ENCODE data around the gene ZNF860.
"Not testable (repeated sequence)": the region's sequence is repeated elsewhere in the genome, so short reads cannot be mapped to it uniquely, and the experiment has no call there.

The ZNF860 gene

GRCh38 chr3:32000877-32001276 lies 19.3 kb downstream of the ZNF860 start:
- no peak for DNase-seq

GRCh38 chr3:32002561-32003368 lies 21.2 kb downstream of the ZNF860 start:
- no peak for DNase-seq

DNA sequence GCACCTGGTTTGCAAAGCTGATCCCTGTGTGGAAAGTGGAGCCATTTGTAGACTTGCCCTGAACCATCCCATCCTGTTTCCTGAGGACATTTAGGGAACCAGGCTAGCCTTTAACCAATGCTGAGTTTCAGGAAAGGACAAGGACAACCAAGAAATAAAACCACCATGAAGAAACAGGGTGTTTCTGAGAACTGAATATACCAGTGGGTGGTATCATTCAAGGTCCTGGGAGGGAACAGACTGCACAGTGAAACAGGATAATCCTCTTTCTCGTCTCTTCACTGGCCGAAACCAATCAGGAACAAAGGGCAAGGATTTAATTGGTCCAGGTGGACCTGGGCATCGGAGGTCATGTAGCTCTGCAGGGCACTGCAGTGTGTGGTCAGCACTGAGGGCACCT lies 21.8 kb downstream of the ZNF860 start:
- DNase-seq = no peak

DNA sequence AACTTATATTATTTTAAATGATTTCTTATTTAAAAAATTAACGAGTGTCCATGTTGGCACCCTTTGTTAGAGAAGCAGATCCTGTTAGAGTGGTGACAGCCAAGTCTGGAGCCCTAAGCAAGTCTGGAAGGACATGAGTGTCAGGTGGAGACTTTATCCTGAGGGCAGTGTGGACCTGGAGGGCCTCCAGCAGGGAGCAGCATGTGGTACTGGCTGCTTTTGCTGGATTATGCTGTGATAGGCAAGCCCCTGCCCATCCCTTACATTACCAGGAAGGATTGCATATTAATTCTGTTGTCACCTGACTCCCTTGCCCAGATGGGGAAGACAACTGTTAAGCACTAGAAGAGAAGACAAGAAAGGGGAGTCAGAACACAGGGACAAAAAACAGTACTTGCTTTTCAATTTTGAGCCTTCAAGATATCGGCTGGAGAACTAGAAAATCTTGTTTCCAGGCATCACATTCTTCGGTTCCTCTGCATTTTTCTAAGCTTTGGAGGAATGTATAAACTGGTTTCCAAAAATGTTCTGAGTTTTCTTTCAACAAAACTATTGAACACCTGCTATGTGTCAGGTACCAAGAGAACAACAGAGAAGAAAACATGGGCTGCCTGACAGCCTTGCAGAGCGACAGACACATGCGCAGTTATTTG lies 22.7 kb downstream of the ZNF860 start:
- DNase-seq = peak; percentile 44

- no peak for DNase-seq
These were observed 27.6 kb downstream of the ZNF860 start for GRCh38 chr3:32009101-32009500.

DNA sequence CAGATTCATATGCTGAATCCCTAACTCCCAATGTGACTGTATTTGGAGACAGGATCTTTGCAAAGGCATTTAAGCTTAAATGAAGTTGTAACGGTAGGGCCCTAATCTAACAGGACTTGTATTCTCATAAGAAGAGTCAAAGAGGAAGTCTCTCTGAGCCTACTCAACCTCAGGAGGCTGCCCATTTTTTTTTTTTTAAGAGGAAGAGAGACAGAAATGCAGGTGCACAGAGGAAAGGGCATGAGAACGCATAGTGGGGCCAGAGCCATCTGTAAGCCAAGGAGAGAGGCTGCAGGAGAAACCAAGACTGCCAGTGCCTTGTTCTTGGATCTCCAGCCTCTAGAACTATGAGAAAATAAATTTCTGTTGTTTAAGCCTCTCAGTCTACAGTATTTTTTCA lies 28.4 kb downstream of the ZNF860 start:
- no peak for DNase-seq

GRCh38 chr3:32010699-32011098 lies 29.1 kb downstream of the ZNF860 start:
- DNase-seq = not testable (repeated sequence)

GRCh38 chr3:32015638-32016037 lies 34.1 kb downstream of the ZNF860 start:
- not testable (repeated sequence) for DNase-seq

DNA sequence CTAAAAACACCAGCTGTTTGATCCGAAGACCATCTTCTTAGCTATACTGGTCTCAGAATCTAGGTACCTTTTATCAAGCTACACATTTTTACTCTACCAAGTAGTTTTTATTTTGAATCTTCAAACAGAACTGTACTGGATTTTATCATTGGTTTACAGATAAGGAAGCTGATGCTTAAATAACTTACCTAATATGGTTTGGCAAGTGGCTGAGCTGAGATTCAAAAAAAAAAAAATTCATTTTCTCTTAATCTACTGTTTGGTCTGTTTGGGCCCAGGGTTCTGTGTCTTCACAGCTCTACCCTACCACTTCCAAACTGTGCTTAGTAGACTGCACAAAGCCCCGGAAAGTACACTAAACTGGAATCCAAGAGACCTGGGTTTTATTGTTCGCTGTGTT lies 35.7 kb downstream of the ZNF860 start:
- no peak for DNase-seq

DNA sequence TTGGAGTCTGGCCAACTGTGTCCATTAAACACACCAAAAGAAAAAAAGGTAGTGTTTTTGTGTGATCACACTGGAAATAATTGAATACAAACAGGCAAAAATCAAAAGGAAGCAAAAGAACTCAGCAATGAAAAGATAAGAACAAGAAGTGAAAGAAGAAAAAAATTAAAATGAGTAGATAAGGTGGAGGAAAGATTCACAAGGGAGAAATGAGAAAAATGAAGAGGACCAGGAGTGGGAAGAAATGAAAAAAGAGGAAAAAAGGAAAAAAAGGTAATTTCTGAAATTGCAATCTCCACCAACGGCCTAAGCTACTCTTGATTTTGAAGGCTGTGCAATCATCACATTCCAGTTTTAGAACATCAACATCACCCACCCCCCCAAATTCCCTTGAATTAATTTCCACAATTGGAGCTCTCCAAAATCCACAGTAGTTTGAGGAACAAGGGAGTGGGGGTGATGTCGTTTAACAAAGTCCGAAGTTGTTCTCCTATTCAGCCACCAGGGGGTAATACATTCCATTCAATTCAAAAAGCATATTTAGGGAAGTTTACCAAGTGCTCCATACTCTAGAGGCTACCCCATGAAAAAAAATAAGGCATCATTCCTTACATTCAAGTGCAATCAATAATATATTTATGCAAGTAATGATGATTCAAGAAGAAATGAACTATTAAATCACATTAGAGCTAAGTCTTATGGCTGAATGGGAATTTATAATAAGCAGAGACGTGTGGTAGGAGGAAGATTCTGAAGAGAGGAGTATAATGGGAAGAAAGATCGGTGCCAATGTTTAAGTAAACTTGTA lies 37.4 kb downstream of the ZNF860 start:
- no peak for DNase-seq

GRCh38 chr3:32021155-32021554 lies 39.6 kb downstream of the ZNF860 start:
- DNase-seq = no peak

DNA sequence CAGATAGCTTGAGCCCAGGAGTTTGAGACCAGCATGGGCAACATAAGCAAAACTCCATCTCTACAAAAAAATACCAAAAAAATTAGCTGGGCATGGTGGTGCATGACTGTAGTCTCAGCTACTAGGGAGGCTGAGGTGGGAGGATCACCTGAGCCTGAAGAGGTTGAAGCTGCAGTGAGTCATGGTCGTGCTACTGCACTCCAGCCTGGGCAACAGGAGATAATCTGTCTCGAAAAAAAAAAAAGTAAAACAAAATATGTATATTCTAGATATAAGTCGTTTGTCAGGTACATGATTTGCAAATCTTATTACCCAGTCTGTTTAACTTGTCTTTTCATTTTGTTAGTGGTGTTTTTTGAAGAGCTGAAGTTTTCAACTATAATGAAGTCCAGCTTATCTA lies 40.2 kb downstream of the ZNF860 start:
- no peak for DNase-seq

DNA sequence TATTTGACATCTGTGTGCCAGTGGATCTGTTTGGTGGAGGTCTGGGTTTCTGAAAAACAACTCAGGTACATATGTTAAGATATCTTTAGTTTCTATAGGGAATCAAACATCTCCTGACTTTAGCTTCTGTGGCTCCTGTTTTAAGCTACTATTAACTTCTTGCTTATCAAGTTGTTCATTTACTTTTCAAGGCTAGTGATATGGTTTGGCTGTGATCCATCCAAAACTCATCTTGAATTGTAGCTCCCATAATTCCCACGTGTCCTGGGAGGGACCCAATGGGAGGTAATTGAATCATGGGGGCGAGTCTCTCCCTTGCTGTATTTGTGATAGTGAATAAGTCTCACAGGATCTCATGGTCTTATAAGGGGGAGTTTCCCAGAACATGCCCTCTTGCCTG lies 41.4 kb downstream of the ZNF860 start:
- DNase-seq = no peak

GRCh38 chr3:32026593-32026992 lies 45.0 kb downstream of the ZNF860 start:
- DNase-seq = no peak

- DNase-seq = no peak
These were observed 56.4 kb downstream of the ZNF860 start for GRCh38 chr3:32037932-32038267.

DNA sequence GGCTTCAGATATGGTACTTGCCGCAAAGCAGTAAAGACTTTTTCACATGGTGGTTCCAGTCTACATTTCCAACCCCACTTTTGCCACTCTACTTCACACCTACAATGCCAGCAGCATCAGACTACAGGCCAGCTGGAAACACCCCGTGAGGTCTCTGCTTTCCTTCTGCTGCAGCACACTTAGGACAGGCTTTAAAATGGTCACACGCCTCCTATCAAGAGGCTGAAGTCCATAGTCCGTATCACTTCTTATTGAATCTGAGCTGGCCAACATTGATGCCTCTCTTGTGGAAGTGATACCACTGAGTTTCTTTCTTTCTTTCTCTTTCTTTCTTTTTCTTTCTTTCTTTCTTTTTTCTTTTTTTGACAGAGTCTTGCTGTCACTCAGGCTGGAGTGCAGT lies 59.8 kb downstream of the ZNF860 start:
- DNase-seq = no peak
